Activated effector memory CD4-positive, alpha-beta T cell treated with Interleukin-2 at 50 U/mL for 16 hours (primary cell): Measurements from ENCODE around the gene ERI2.
"Not testable (repeated sequence)": the region's sequence is repeated elsewhere in the genome, so short reads cannot be mapped to it uniquely, and the experiment has no call there.

Source experiments
- DNase-seq: peaks from one replicate; pipeline ENCODE4 v3.0.0-alpha.2; 2020

Gene ERI2

GRCh38 chr16:20812510-20812909 lies 6.2 kb upstream of the ERI2 start:
- DNase-seq, result no peak

- DNase-seq, result no peak
Measured at GRCh38 chr16:20811889-20812439, 5.7 kb upstream of the ERI2 start.

- DNase-seq, result no peak
Measured at GRCh38 chr16:20807862-20808261, 1.6 kb upstream of the ERI2 start.

GRCh38 chr16:20805684-20806167 lies 546 bp downstream of the ERI2 start:
- not testable (repeated sequence) for DNase-seq

- DNase-seq, result no peak
Measured at GRCh38 chr16:20803561-20804214, 2.6 kb downstream of the ERI2 start.

GRCh38 chr16:20803192-20803560 lies 3.1 kb downstream of the ERI2 start:
- no peak for DNase-seq

GRCh38 chr16:20801278-20801677 lies 5.0 kb downstream of the ERI2 start:
- no peak for DNase-seq

GRCh38 chr16:20799599-20799998 lies 6.7 kb downstream of the ERI2 start:
- DNase-seq, result no peak

- no peak for DNase-seq
Measured at GRCh38 chr16:20798364-20798763, 7.9 kb downstream of the ERI2 start.

GRCh38 chr16:20791923-20792612 lies 14.2 kb downstream of the ERI2 start:
- no peak for DNase-seq

- DNase-seq, result no peak
Measured at GRCh38 chr16:20789130-20789529, 17.1 kb downstream of the ERI2 start.

GRCh38 chr16:20784204-20784603 lies 22.1 kb downstream of the ERI2 start:
- no peak for DNase-seq

- DNase-seq, result no peak
Measured at GRCh38 chr16:20782470-20782869, 23.8 kb downstream of the ERI2 start.

- DNase-seq, result no peak
Measured at GRCh38 chr16:20781697-20782096, 24.6 kb downstream of the ERI2 start.

GRCh38 chr16:20774703-20775362 lies 31.4 kb downstream of the ERI2 start:
- peak; percentile 34 for DNase-seq

GRCh38 chr16:20773679-20774078 lies 32.6 kb downstream of the ERI2 start:
- no peak for DNase-seq

- no peak for DNase-seq
Measured at GRCh38 chr16:20768818-20769217, 37.5 kb downstream of the ERI2 start.

GRCh38 chr16:20768121-20768520 lies 38.2 kb downstream of the ERI2 start:
- no peak for DNase-seq

- no peak for DNase-seq
Measured at GRCh38 chr16:20767577-20767976, 38.7 kb downstream of the ERI2 start.

- no peak for DNase-seq
Measured at GRCh38 chr16:20766294-20766693, 40.0 kb downstream of the ERI2 start.

GRCh38 chr16:20765732-20766131 lies 40.5 kb downstream of the ERI2 start:
- no peak for DNase-seq

- not testable (repeated sequence) for DNase-seq
Measured at GRCh38 chr16:20764448-20764847, 41.8 kb downstream of the ERI2 start.

- DNase-seq, result peak; percentile 51
Measured at GRCh38 chr16:20763461-20764232, 42.6 kb downstream of the ERI2 start, which contains the start of gene ACSM3. Gene ACSM3 (plus strand): TSS chr16:20764014. CDS start chr16:20770035, 6,021 bp downstream.
